Activated B cell treated with CpG ODN at 0.5 μM for 24 hours (primary cell): ENCODE measurements around the gene PISD. TPM values are rescaled to one million over a fixed set of nuclear protein-coding genes. Genes with fewer than 3 reads are reported as not detected.

Experiments
- ATAC-seq: fragments of 200-7000 bp; cut with Tn5 transposase; one replicate; pipeline ENCODE4 v1.10.0; 2021; ENCODE audit warnings: low read depth, mild to moderate bottlenecking, moderate library complexity
- CTCF ChIA-PET: fragments of 350-600 bp; sonication (Branson Sonifier 250); formaldehyde crosslinking; loops from one replicate; lab custom pipeline; 2021; ENCODE audit warnings: antibody characterized with exemption; lab: Charles Lee
- POLR2A ChIA-PET: fragments of 350-600 bp; sonication (Branson Sonifier 250); formaldehyde crosslinking; loops from one replicate; lab custom pipeline; 2021; ENCODE audit warnings: antibody characterized with exemption; lab: Charles Lee
- DNase-seq: peaks from one replicate; pipeline ENCODE4 v3.0.0; 2022
- H3K27ac Mint-ChIP-seq: one replicate; pipeline ENCODE4 v1.8.0; 2020; ENCODE audit warnings: mixed read lengths
- H3K27me3 Mint-ChIP-seq: one replicate; pipeline ENCODE4 v1.8.0; 2021; ENCODE audit warnings: mixed read lengths
- H3K36me3 Mint-ChIP-seq: one replicate; pipeline ENCODE4 v1.8.0; 2021; ENCODE audit warnings: low read depth, mixed read lengths
- H3K4me1 Mint-ChIP-seq: one replicate; pipeline ENCODE4 v1.8.0; 2021; ENCODE audit warnings: mixed read lengths
- H3K4me3 Mint-ChIP-seq: one replicate; pipeline ENCODE4 v1.8.0; 2020; ENCODE audit warnings: mild to moderate bottlenecking, mixed read lengths
- H3K9me3 Mint-ChIP-seq: one replicate; pipeline ENCODE4 v1.8.0; 2020; ENCODE audit warnings: mixed read lengths
- CTCF ChIP-seq: fragments of 200-600 bp; IDR thresholded peaks from one replicate; pipeline ENCODE4 v1.8.0; 2022; ENCODE audit warnings: antibody characterized with exemption, mild to moderate bottlenecking
- intact Hi-C: fragments of 100-400 bp; cut with micrococcal nuclease; formaldehyde crosslinking; loops from one replicate; pipeline ENCODE4 v1.15.1; 2024
- total RNA-seq: library from RNA; stranded (reverse); gene quantifications from 2 replicates; pipeline ENCODE4 v1.2.3, GENCODE V29; 2022

Gene PISD
- total RNA-seq, 1 donor from 2014 or later = 61.6 TPM

GRCh38 chr22:31607696-31608095, 54.3 kb downstream of the PISD start:
- TF ChIP-seq CTCF = no peak
- ChIA-PET CTCF (no interaction called here), POLR2A (no interaction called here)
- H3K36me3 Mint-ChIP-seq = peaks cover 62% of the 10 kb centered on the region
- no peak overlapping the region for H3K4me3 Mint-ChIP-seq
- intact Hi-C loops = no loop called here
- DNase-seq (no peak), ATAC-seq (no peak)
- no peak overlapping the region for H3K27ac Mint-ChIP-seq
- no peaks in the 10 kb centered on the region for H3K4me1 Mint-ChIP-seq
- H3K9me3 Mint-ChIP-seq = no peaks in the 10 kb centered on the region
- no peaks in the 10 kb centered on the region for H3K27me3 Mint-ChIP-seq

GRCh38 chr22:31605851-31606585, 56.0 kb downstream of the PISD start:
- H3K27me3 Mint-ChIP-seq = no peaks in the 10 kb centered on the region
- H3K4me3 Mint-ChIP-seq = no peak overlapping the region
- intact Hi-C loops = no loop called here
- no peak for TF ChIP-seq CTCF
- ChIA-PET POLR2A (no interaction called here), CTCF (no interaction called here)
- no peak for ATAC-seq
- H3K4me1 Mint-ChIP-seq = no peaks in the 10 kb centered on the region
- no peak for DNase-seq
- H3K9me3 Mint-ChIP-seq = no peaks in the 10 kb centered on the region
- H3K27ac Mint-ChIP-seq = no peak overlapping the region
- H3K36me3 Mint-ChIP-seq = peaks cover 63% of the 10 kb centered on the region

- no peak for TF ChIP-seq CTCF
- ATAC-seq (no peak), DNase-seq (no peak)
- Mint-ChIP-seq H3K4me3 (no peak overlapping the region), H3K27me3 (no peaks in the 10 kb centered on the region), H3K9me3 (no peaks in the 10 kb centered on the region), H3K27ac (no peak overlapping the region), H3K36me3 (peaks cover 56% of the 10 kb centered on the region), H3K4me1 (no peaks in the 10 kb centered on the region)
- intact Hi-C loops = no loop called here
- POLR2A ChIA-PET = no interaction called here
- CTCF ChIA-PET = no interaction called here
These were observed 57.0 kb downstream of the PISD start for GRCh38 chr22:31604746-31605705.

GRCh38 chr22:31604137-31604705, 57.8 kb downstream of the PISD start:
- peaks cover 49% of the 10 kb centered on the region for H3K36me3 Mint-ChIP-seq
- no peak overlapping the region for H3K27ac Mint-ChIP-seq
- ChIA-PET CTCF (no interaction called here), POLR2A (interaction anchor here (0.9 kb wide), 1 partner anchor 12 kb away, joined by 3 read pairs; no protein-coding TSS in a partner anchor)
- ATAC-seq (no peak), DNase-seq (no peak)
- intact Hi-C loops = no loop called here
- no peaks in the 10 kb centered on the region for H3K27me3 Mint-ChIP-seq
- TF ChIP-seq CTCF = no peak
- H3K9me3 Mint-ChIP-seq = no peaks in the 10 kb centered on the region
- no peaks in the 10 kb centered on the region for H3K4me1 Mint-ChIP-seq
- no peak overlapping the region for H3K4me3 Mint-ChIP-seq

- peaks cover 47% of the 10 kb centered on the region for H3K36me3 Mint-ChIP-seq
- TF ChIP-seq CTCF = no peak
- ATAC-seq (no peak), DNase-seq (no peak)
- no peak overlapping the region for H3K27ac Mint-ChIP-seq
- no peak overlapping the region for H3K4me3 Mint-ChIP-seq
- H3K9me3 Mint-ChIP-seq = no peaks in the 10 kb centered on the region
- no peaks in the 10 kb centered on the region for H3K4me1 Mint-ChIP-seq
- POLR2A ChIA-PET = interaction anchor here (0.9 kb wide), 1 partner anchor 13 kb away, joined by 3 read pairs; no protein-coding TSS in a partner anchor
- H3K27me3 Mint-ChIP-seq = no peaks in the 10 kb centered on the region
- CTCF ChIA-PET = no interaction called here
- intact Hi-C loops = no loop called here
These were observed 58.4 kb downstream of the PISD start for GRCh38 chr22:31603574-31603973.
